Parathyroid adenoma (tissue), 2 donors: Measurements from ENCODE around the gene RGS19.

Experiments used
- H2AFZ ChIP-seq: fragments of 300-600 bp; sonication (generic); one replicate; pipeline ENCODE4 v1.7.0; 2017; ENCODE audit warnings: antibody characterized with exemption, mild to moderate bottlenecking
- H3K27ac ChIP-seq: fragments of 300-600 bp; sonication (generic); one replicate; pipeline ENCODE4 v1.7.0; 2017
- H3K27me3 ChIP-seq: fragments of 300-600 bp; sonication (generic); one replicate; pipeline ENCODE4 v1.7.0; 2017; ENCODE audit warnings: low read length; ENCODE audit not compliant: control insufficient read depth, insufficient read depth
- H3K36me3 ChIP-seq: fragments of 300-600 bp; sonication (generic); one replicate; pipeline ENCODE4 v1.7.0; 2017; ENCODE audit warnings: low read length; ENCODE audit not compliant: control insufficient read depth, insufficient read depth
- H3K4me1 ChIP-seq: fragments of 300-600 bp; sonication (generic); one replicate; pipeline ENCODE4 v1.7.0; 2017; ENCODE audit warnings: control low read depth
- H3K4me2 ChIP-seq: fragments of 300-600 bp; sonication (generic); one replicate; pipeline ENCODE4 v1.7.0; 2017; ENCODE audit warnings: low read length
- H3K4me3 ChIP-seq: fragments of 300-600 bp; sonication (generic); one replicate; pipeline ENCODE4 v1.7.0; 2017; ENCODE audit warnings: low read depth, low read length
- H3K79me2 ChIP-seq: fragments of 300-600 bp; sonication (generic); one replicate; pipeline ENCODE4 v1.7.0; 2017; ENCODE audit warnings: control low read depth
- H3K9ac ChIP-seq: fragments of 300-600 bp; sonication (generic); one replicate; pipeline ENCODE4 v1.7.0; 2017; ENCODE audit warnings: mild to moderate bottlenecking
- H3K9me3 ChIP-seq: fragments of 300-600 bp; sonication (generic); one replicate; pipeline ENCODE4 v1.7.0; 2017; ENCODE audit warnings: low read length; ENCODE audit not compliant: control insufficient read depth
- CTCF ChIP-seq: fragments of 300-600 bp; sonication (generic); IDR thresholded peaks from one replicate; pipeline ENCODE4 v1.7.0; 2017; ENCODE audit warnings: antibody characterized with exemption, mild to moderate bottlenecking
- donor health status: primary hyperparathyroidism.

The RGS19 gene

GRCh38 chr20:64049878-64050260, 29.4 kb downstream of the RGS19 start:
- Histone ChIP-seq H3K27ac (peak overlapping the region; percentile 46), H3K4me2 (peak overlapping the region; percentile 34), H3K27me3 (no peaks in the 10 kb centered on the region), H3K9me3 (no peaks in the 10 kb centered on the region), H3K4me1 (no peaks in the 10 kb centered on the region), H2AFZ (no peak overlapping the region), H3K79me2 (no peaks in the 10 kb centered on the region), H3K9ac (no peak overlapping the region), H3K36me3 (no peaks in the 10 kb centered on the region), H3K4me3 (no peak overlapping the region)
- TF ChIP-seq CTCF, result no peak

GRCh38 chr20:64049060-64049877, 30.0 kb downstream of the RGS19 start, which contains the start of gene SOX18:
SOX18 (minus strand) TSS chr20:64049639; CDS start chr20:64049516, 123 bp downstream.
- Histone ChIP-seq H3K4me2 (peak within 1 kb of the TSS; percentile 34), H3K79me2 (no peaks in the 10 kb centered on the region), H3K9ac (no peak within 1 kb of the TSS), H3K4me3 (no peak within 1 kb of the TSS), H3K27me3 (no peaks in the 10 kb centered on the region), H3K36me3 (no peaks in the 10 kb centered on the region), H3K9me3 (no peaks in the 10 kb centered on the region), H3K27ac (peak within 1 kb of the TSS; percentile 46), H3K4me1 (no peaks in the 10 kb centered on the region), H2AFZ (no peak within 1 kb of the TSS)
- no peak for TF ChIP-seq CTCF

GRCh38 chr20:64048402-64049044, 30.8 kb downstream of the RGS19 start:
- Histone ChIP-seq H3K27ac (no peak overlapping the region), H3K27me3 (no peaks in the 10 kb centered on the region), H3K9ac (no peak overlapping the region), H3K4me3 (no peak overlapping the region), H3K79me2 (no peaks in the 10 kb centered on the region), H2AFZ (no peak overlapping the region), H3K4me1 (no peaks in the 10 kb centered on the region), H3K4me2 (no peak overlapping the region), H3K36me3 (no peaks in the 10 kb centered on the region), H3K9me3 (no peaks in the 10 kb centered on the region)
- TF ChIP-seq CTCF, result no peak

- Histone ChIP-seq H3K36me3 (no peaks in the 10 kb centered on the region), H2AFZ (no peak overlapping the region), H3K9me3 (no peaks in the 10 kb centered on the region), H3K79me2 (no peaks in the 10 kb centered on the region), H3K4me3 (no peak overlapping the region), H3K4me1 (no peaks in the 10 kb centered on the region), H3K27ac (no peak overlapping the region), H3K9ac (no peak overlapping the region), H3K27me3 (no peaks in the 10 kb centered on the region), H3K4me2 (no peak overlapping the region)
- TF ChIP-seq CTCF, result no peak
Observed at GRCh38 chr20:64047968-64048401, 31.3 kb downstream of the RGS19 start.
